Measurements from ENCODE around the gene CHAD. TPM values are rescaled to one million over a fixed set of nuclear protein-coding genes. Genes with fewer than 3 reads are reported as not detected.

CHAD gene
- total RNA-seq, 1 donor from 2014 or later, result 0.42 TPM

GRCh38 chr17:50440172-50440837, 28.4 kb downstream of the CHAD start:
- H3K4me1 Mint-ChIP-seq, result no peaks in the 10 kb centered on the region
- no peaks in the 10 kb centered on the region for H3K9me3 Mint-ChIP-seq
- no peak overlapping the region for H3K27ac Mint-ChIP-seq
- TF ChIP-seq, protein P1, sequence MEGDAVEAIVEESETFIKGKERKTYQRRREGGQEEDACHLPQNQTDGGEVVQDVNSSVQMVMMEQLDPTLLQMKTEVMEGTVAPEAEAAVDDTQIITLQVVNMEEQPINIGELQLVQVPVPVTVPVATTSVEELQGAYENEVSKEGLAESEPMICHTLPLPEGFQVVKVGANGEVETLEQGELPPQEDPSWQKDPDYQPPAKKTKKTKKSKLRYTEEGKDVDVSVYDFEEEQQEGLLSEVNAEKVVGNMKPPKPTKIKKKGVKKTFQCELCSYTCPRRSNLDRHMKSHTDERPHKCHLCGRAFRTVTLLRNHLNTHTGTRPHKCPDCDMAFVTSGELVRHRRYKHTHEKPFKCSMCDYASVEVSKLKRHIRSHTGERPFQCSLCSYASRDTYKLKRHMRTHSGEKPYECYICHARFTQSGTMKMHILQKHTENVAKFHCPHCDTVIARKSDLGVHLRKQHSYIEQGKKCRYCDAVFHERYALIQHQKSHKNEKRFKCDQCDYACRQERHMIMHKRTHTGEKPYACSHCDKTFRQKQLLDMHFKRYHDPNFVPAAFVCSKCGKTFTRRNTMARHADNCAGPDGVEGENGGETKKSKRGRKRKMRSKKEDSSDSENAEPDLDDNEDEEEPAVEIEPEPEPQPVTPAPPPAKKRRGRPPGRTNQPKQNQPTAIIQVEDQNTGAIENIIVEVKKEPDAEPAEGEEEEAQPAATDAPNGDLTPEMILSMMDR (IDR thresholded peaks at IDR 0.05), result no peak
- peaks cover 13% of the 10 kb centered on the region for H3K36me3 Mint-ChIP-seq (ENCODE audit: low read depth)
- no peaks in the 10 kb centered on the region for H3K27me3 Mint-ChIP-seq
- ATAC-seq (ENCODE audit: low read depth), result no peak
- no peak for DNase-seq
- CTCF ChIA-PET, result no interaction called here
- intact Hi-C loops (cut with micrococcal nuclease), result no loop called here
- no peak overlapping the region for H3K4me3 Mint-ChIP-seq
- POLR2A ChIA-PET, result no interaction called here

DNA sequence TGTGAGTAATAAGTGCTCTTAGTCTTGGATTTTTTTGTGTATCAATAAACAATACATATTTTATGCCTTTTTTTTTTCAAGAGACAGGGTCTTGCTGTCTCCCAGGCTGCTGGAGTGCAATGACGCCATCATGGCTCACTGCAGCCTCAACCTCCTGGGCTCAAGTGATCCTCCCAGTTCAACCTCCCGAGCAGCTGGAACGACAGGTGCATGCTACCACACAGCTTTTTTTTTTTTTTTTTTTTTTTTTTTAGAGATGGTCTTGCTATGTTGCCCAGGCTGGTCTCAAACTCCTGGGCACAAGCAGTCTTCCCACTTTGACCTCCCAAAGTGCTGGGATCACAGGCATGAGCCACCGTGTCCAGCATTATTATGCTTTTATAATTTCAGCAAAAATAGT, 29.7 kb downstream of the CHAD start:
- H3K4me1 Mint-ChIP-seq, result no peaks in the 10 kb centered on the region
- POLR2A ChIA-PET, result interaction anchor here (0.6 kb wide), 1 partner anchor 10 kb away, joined by 3 read pairs; no protein-coding TSS in a partner anchor
- CTCF ChIA-PET, result no interaction called here
- TF ChIP-seq, protein P1 (IDR thresholded peaks at IDR 0.05), result no peak
- no peak overlapping the region for H3K4me3 Mint-ChIP-seq
- no peak for DNase-seq
- H3K36me3 Mint-ChIP-seq (ENCODE audit: low read depth), result peaks cover 15% of the 10 kb centered on the region
- H3K27ac Mint-ChIP-seq, result no peak overlapping the region
- no peaks in the 10 kb centered on the region for H3K27me3 Mint-ChIP-seq
- no peaks in the 10 kb centered on the region for H3K9me3 Mint-ChIP-seq
- intact Hi-C loops (cut with micrococcal nuclease), result no loop called here
- ATAC-seq (ENCODE audit: low read depth), result no peak

GRCh38 chr17:50437409-50437808, 31.3 kb downstream of the CHAD start:
- Mint-ChIP-seq H3K4me1 (no peaks in the 10 kb centered on the region), H3K4me3 (no peak overlapping the region), H3K27me3 (no peaks in the 10 kb centered on the region), H3K27ac (no peak overlapping the region), H3K36me3 (ENCODE audit: low read depth) (peaks cover 13% of the 10 kb centered on the region), H3K9me3 (no peaks in the 10 kb centered on the region)
- DNase-seq (no peak), ATAC-seq (ENCODE audit: low read depth) (no peak)
- POLR2A ChIA-PET, result no interaction called here
- CTCF ChIA-PET, result no interaction called here
- intact Hi-C loops (cut with micrococcal nuclease), result no loop called here
- TF ChIP-seq, protein P1 (IDR thresholded peaks at IDR 0.05), result no peak

DNA sequence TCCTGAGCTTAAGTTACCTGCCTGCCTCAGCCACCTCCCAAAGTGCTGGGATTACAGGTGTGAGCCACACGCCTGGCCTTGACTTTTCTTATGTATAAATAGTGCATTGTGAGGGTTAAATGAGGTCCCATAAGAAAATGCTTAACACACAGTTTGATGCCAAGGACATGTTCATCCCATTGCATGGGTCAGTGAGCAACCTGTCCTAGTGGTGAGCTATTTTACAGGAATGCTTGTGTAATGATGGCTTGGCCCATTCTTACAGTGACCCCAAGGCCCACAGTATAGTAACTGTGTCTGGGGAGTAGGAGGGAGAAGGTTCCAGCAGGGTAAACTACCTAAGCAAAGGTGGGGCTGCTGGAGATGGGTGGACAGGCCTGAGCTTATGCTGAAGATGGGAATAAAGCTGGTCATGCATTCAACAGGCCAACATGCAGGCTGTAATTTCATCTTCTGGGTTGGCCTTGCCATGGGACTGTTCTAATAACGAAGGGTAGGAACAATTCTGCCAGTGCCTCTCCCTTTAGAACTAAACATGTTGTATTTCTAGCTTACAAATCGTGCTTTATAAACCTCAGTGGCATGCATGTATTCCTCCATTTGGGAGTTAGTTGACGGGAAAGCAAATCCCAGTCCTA, 36.4 kb downstream of the CHAD start:
- POLR2A ChIA-PET, result no interaction called here
- no peaks in the 10 kb centered on the region for H3K9me3 Mint-ChIP-seq
- CTCF ChIA-PET, result interaction anchor here (1.7 kb wide), 1 partner anchor 47 kb away, joined by 3 read pairs; no protein-coding TSS in a partner anchor
- intact Hi-C loops (cut with micrococcal nuclease), result no loop called here
- H3K27ac Mint-ChIP-seq, result no peak overlapping the region
- H3K4me1 Mint-ChIP-seq, result peaks cover 11% of the 10 kb centered on the region
- ATAC-seq (ENCODE audit: low read depth) (no peak), DNase-seq (no peak)
- no peak overlapping the region for H3K4me3 Mint-ChIP-seq
- TF ChIP-seq, protein P1 (IDR thresholded peaks at IDR 0.05), result no peak
- H3K36me3 Mint-ChIP-seq (ENCODE audit: low read depth), result peaks cover 10% of the 10 kb centered on the region
- H3K27me3 Mint-ChIP-seq, result no peaks in the 10 kb centered on the region

- no peaks in the 10 kb centered on the region for H3K9me3 Mint-ChIP-seq
- ATAC-seq (ENCODE audit: low read depth), result no peak
- H3K27me3 Mint-ChIP-seq, result no peaks in the 10 kb centered on the region
- DNase-seq, result no peak
- TF ChIP-seq, protein P1 (IDR thresholded peaks at IDR 0.05), result no peak
- intact Hi-C loops (cut with micrococcal nuclease), result no loop called here
- peaks cover 8% of the 10 kb centered on the region for H3K36me3 Mint-ChIP-seq (ENCODE audit: low read depth)
- ChIA-PET CTCF (interaction anchor here (1.7 kb wide), 1 partner anchor 48 kb away, joined by 3 read pairs; no protein-coding TSS in a partner anchor), POLR2A (interaction anchor here (0.6 to 0.7 kb wide), 2 partner anchors 10 to 238 kb away, joined by 3 read pairs; no protein-coding TSS in a partner anchor)
- H3K27ac Mint-ChIP-seq, result no peak overlapping the region
- no peak overlapping the region for H3K4me3 Mint-ChIP-seq
- H3K4me1 Mint-ChIP-seq, result peaks cover 19% of the 10 kb centered on the region
Measured at GRCh38 chr17:50430821-50431618, 37.7 kb downstream of the CHAD start.
